HepG2 (cell line): ENCODE measurements around the gene INO80B. TPM values are rescaled to one million over a fixed set of nuclear protein-coding genes. Genes with fewer than 3 reads are reported as not detected.
A peak's percentile ranks its signal among the peaks of the same experiment; 100 is the strongest.

Source experiments
- AGO1 ChIP-seq: fragments of 200-400 bp; formaldehyde crosslinking; IDR thresholded peaks from 2 replicates; pipeline ENCODE4 v1.6.1; 2017; ENCODE audit warnings: mild to moderate bottlenecking, low read depth, low read length, moderate library complexity; ENCODE audit not compliant: poor library complexity, severe bottlenecking
- DPF2 ChIP-seq: sonication (generic); formaldehyde crosslinking; IDR thresholded peaks from 2 replicates; pipeline ENCODE4 v1.4.0; 2020; ENCODE audit warnings: mild to moderate bottlenecking, low read depth, missing genetic modification reagents, borderline replicate concordance
- ELF4 ChIP-seq: sonication (generic); formaldehyde crosslinking; IDR thresholded peaks from 2 replicates; pipeline ENCODE4 v1.5.0; 2020; ENCODE audit warnings: missing genetic modification reagents, mild to moderate bottlenecking, moderate library complexity, borderline replicate concordance
- GTF2F1 ChIP-seq: fragments of 150-350 bp; IDR thresholded peaks from 2 replicates; pipeline ENCODE4 v1.6.1; 2014; ENCODE audit warnings: low read length
- KAT2B ChIP-seq: fragments of 150-350 bp; IDR thresholded peaks from 2 replicates; pipeline ENCODE4 v1.6.1; 2014; ENCODE audit warnings: low read depth, low read length, borderline replicate concordance
- MAFK ChIP-seq, 2 experiments: IDR thresholded peaks in 1 of 2; conservative IDR thresholded peaks in 1 of 2; 2 replicates each; pipeline ENCODE4 v1.6.1; 2011; ENCODE audit warnings: improper control_type of control experiment in 2 of 2, low read length in 2 of 2
- NR2F6 ChIP-seq, 2 experiments: IDR thresholded peaks; 2 replicates each; pipeline ENCODE4 v1.6.1; 2016; ENCODE audit warnings: antibody characterized with exemption in 1 of 2, mild to moderate bottlenecking in 1 of 2
- NRL ChIP-seq: sonication (generic); formaldehyde crosslinking; IDR thresholded peaks from 2 replicates; pipeline ENCODE4 v1.5.0; 2020; ENCODE audit warnings: missing genetic modification reagents, mild to moderate bottlenecking, moderate library complexity, borderline replicate concordance
- PTBP1 ChIP-seq: fragments of 200-400 bp; formaldehyde crosslinking; IDR thresholded peaks from 2 replicates; pipeline ENCODE4 v1.6.1; 2018; ENCODE audit warnings: low read length, low read depth; ENCODE audit not compliant: poor library complexity, severe bottlenecking
- SOX6 ChIP-seq, 2 experiments: fragments of 450-650 bp in 1 of 2; sonication (generic) in 1 of 2; formaldehyde crosslinking in 1 of 2; IDR thresholded peaks; 2 replicates each; pipeline versions ENCODE4 v1.4.0 to v1.6.1; 2017 to 2020; ENCODE audit warnings: antibody characterized with exemption in 1 of 2, mild to moderate bottlenecking in 1 of 2, missing genetic modification reagents in 1 of 2
- TBX2 ChIP-seq: sonication (generic); formaldehyde crosslinking; IDR thresholded peaks from 2 replicates; pipeline ENCODE4 v1.5.0; 2020; ENCODE audit warnings: missing genetic modification reagents, mild to moderate bottlenecking, borderline replicate concordance
- TOE1 ChIP-seq: sonication (generic); formaldehyde crosslinking; IDR thresholded peaks from 2 replicates; pipeline ENCODE4 v1.4.0; 2020; ENCODE audit warnings: mild to moderate bottlenecking, missing genetic modification reagents
- XRCC5 ChIP-seq: fragments of 200-400 bp; formaldehyde crosslinking; optimal IDR thresholded peaks from 2 replicates; pipeline ENCODE3; 2017; ENCODE audit warnings: mild to moderate bottlenecking, low read length
- ZIK1 ChIP-seq: sonication (generic); formaldehyde crosslinking; IDR thresholded peaks from 2 replicates; pipeline ENCODE4 v1.5.0; 2020; ENCODE audit warnings: mild to moderate bottlenecking, low read depth, missing genetic modification reagents, borderline replicate concordance
- ZNF550 ChIP-seq: sonication (generic); formaldehyde crosslinking; IDR thresholded peaks from 2 replicates; pipeline ENCODE4 v1.4.0; 2020; ENCODE audit warnings: mild to moderate bottlenecking, missing genetic modification reagents, borderline replicate concordance
- ZNF720 ChIP-seq: sonication (generic); formaldehyde crosslinking; IDR thresholded peaks from 2 replicates; pipeline ENCODE4 v1.4.0; 2020; ENCODE audit warnings: missing genetic modification reagents
- ZNF788 ChIP-seq: sonication (generic); formaldehyde crosslinking; IDR thresholded peaks from 2 replicates; pipeline ENCODE4 v1.5.0; 2020; ENCODE audit warnings: mild to moderate bottlenecking, missing genetic modification reagents, borderline replicate concordance
- polyA plus RNA-seq, 8 experiments: library from polyadenylated mRNA; depleted of rRNA in 3 of 8; stranded (reverse) in 7 of 8; unstranded in 1 of 8; fragments of >200 nt; fragmentation: Illumina TruSeq in 4 of 8; extraction: Trizol in 4 of 8; gene quantifications; 2 replicates each; pipeline versions ENCODE4 v1.2.1 to v1.2.3, GENCODE V29; 2011 to 2016; ENCODE audit warnings: low read depth in 4 of 8, missing spikeins in 1 of 8, mixed read lengths in 1 of 8; ENCODE audit not compliant: insufficient read depth in 1 of 8
- total RNA-seq, 5 experiments: library from RNA; depleted of rRNA; stranded (reverse); fragments of >200 nt; fragmentation: Illumina TruSeq; extraction: Trizol; gene quantifications; 2 replicates each; pipeline ENCODE4 v1.2.3, GENCODE V29; 2016; ENCODE audit warnings: low read depth in 1 of 5
- TF ChIP-seq, protein P1 (sequence below): sonication (generic); formaldehyde crosslinking; IDR thresholded peaks from 2 replicates; pipeline ENCODE4 v1.8.1; 2023; ENCODE audit warnings: mild to moderate bottlenecking, inconsistent platforms, moderate library complexity, missing genetic modification reagents, borderline replicate concordance
- TF ChIP-seq, protein P2 (sequence below): sonication (generic); formaldehyde crosslinking; IDR thresholded peaks from 2 replicates; pipeline ENCODE4 v1.4.0; 2020; ENCODE audit warnings: missing genetic modification reagents
- TF ChIP-seq, protein P3 (sequence below): sonication (generic); formaldehyde crosslinking; IDR thresholded peaks from 2 replicates; pipeline ENCODE4 v1.4.0; 2020; ENCODE audit warnings: missing genetic modification reagents
- TF ChIP-seq, protein P4 (sequence below): sonication (generic); formaldehyde crosslinking; IDR thresholded peaks from 2 replicates; pipeline ENCODE4 v1.9.0; 2022; ENCODE audit warnings: missing genetic modification reagents, mild to moderate bottlenecking, borderline replicate concordance

The INO80B gene
- total and polyA plus RNA-seq, 2 of the 13 experiments (the other 11 are each of a cell fraction or from before 2014, with no cell fraction given) = 6.2 to 14.5 TPM

DNA sequence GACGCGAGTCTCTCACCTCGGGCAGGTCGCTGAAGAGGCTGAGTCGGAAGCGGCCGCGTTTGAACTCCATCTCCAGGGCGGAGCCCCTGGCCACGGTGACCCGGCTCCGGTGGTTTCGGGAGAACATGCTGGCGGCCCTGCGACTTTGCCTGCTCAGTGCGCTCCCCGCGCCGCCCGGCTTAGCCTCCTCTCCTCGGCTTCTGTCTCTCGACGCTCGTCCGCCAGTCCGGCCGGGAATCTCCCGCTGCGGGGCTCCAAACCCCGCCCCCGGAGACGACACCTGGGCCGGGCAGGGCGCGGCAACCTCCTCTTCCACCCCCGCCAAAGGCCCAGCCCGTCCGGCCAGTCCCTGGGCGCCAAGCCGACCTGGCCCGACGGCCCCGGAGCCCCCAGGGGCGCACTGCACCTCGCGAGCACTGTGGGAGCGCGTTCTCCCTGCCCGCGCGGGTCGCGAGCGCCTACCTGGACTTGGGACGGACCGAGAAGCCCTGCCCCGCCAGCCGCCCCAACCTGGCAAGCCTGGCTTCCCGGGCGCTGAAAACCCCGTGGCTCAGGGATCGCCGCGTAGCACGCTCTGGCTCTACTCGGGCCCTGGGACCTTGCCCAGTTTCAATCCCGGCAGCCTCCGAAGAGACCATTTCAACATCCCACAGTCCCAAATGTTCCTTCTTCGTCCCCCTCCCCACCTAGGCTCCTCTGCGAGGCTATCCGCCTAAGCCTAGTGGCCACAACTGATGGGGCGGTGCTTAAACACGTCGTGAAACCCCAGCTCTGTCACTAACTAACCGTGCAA, 13.0 kb upstream of the INO80B start, which contains the start of gene RTKN (continued):
- TF ChIP-seq SOX6 (IDR thresholded peaks at IDR 0.05) (no peak), SOX6 (CRISPR knock-in tag; IDR thresholded peaks at IDR 0.05) (peak; percentile 70), AGO1 (no peak), GTF2F1 (peak; percentile 57; the same call in 1 of the 2 replicates), TOE1 (CRISPR knock-in tag) (peak; percentile 82; the same call in 1 of the 2 replicates), TBX2 (peak; percentile 93), ZNF788 (CRISPR knock-in tag) (peak; percentile 48; the same call in 1 of the 2 replicates), DPF2 (peak; percentile 63), NR2F6 (IDR thresholded peaks at IDR 0.05) (no peak), NR2F6 (CRISPR knock-in tag; IDR thresholded peaks at IDR 0.05) (peak; percentile 50; the same call in 1 of the 2 replicates), MAFK (conservative IDR thresholded peaks at IDR 0.05 in 1 of 2, IDR thresholded peaks at IDR 0.05 in 1 of 2; ENCODE audit: low read length in 2 of 2) (no peak), KAT2B (no peak), ELF4 (CRISPR knock-in tag) (peak; percentile 55; the same call in 1 of the 2 replicates), ZNF720 (no peak), ZIK1 (CRISPR knock-in tag) (no peak), PTBP1 (peak; percentile 66), ZNF550 (CRISPR knock-in tag) (0 out of 2 replicates have a peak, but pooled peaks have one; percentile 83), XRCC5 (peak; percentile 87), NRL (CRISPR knock-in tag) (no peak; the same call in none of the 2 replicates)
- TF ChIP-seq, protein P1, sequence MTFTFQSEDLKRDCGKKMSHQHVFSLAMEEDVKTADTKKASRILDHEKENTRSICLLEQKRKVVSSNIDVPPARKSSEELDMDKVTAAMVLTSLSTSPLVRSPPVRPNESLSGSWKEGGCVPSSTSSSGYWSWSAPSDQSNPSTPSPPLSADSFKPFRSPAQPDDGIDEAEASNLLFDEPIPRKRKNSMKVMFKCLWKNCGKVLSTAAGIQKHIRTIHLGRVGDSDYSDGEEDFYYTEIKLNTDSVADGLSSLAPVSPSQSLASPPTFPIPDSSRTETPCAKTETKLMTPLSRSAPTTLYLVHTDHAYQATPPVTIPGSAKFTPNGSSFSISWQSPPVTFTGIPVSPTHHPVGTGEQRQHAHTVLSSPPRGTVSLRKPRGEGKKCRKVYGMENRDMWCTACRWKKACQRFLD (CRISPR knock-in tag) = no peak; the same call in 1 of the 2 replicates
- TF ChIP-seq, protein P2, sequence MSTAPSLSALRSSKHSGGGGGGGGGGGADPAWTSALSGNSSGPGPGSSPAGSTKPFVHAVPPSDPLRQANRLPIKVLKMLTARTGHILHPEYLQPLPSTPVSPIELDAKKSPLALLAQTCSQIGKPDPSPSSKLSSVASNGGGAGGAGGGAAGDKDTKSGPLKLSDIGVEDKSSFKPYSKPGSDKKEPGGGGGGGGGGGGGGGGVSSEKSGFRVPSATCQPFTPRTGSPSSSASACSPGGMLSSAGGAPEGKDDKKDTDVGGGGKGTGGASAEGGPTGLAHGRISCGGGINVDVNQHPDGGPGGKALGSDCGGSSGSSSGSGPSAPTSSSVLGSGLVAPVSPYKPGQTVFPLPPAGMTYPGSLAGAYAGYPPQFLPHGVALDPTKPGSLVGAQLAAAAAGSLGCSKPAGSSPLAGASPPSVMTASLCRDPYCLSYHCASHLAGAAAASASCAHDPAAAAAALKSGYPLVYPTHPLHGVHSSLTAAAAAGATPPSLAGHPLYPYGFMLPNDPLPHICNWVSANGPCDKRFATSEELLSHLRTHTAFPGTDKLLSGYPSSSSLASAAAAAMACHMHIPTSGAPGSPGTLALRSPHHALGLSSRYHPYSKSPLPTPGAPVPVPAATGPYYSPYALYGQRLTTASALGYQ (CRISPR knock-in tag) = peak; percentile 65; the same call in 1 of the 2 replicates
- TF ChIP-seq, protein P3, sequence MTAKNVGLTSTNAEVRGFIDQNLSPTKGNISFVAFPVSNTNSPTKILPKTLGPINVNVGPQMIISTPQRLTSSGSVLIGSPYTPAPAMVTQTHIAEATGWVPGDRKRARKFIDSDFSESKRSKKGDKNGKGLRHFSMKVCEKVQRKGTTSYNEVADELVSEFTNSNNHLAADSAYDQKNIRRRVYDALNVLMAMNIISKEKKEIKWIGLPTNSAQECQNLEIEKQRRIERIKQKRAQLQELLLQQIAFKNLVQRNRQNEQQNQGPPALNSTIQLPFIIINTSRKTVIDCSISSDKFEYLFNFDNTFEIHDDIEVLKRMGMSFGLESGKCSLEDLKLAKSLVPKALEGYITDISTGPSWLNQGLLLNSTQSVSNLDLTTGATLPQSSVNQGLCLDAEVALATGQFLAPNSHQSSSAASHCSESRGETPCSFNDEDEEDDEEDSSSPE (CRISPR knock-in tag) = peak; percentile 73; the same call in 1 of the 2 replicates
- TF ChIP-seq, protein P4, sequence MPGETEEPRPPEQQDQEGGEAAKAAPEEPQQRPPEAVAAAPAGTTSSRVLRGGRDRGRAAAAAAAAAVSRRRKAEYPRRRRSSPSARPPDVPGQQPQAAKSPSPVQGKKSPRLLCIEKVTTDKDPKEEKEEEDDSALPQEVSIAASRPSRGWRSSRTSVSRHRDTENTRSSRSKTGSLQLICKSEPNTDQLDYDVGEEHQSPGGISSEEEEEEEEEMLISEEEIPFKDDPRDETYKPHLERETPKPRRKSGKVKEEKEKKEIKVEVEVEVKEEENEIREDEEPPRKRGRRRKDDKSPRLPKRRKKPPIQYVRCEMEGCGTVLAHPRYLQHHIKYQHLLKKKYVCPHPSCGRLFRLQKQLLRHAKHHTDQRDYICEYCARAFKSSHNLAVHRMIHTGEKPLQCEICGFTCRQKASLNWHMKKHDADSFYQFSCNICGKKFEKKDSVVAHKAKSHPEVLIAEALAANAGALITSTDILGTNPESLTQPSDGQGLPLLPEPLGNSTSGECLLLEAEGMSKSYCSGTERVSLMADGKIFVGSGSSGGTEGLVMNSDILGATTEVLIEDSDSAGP (CRISPR knock-in tag) = peak; percentile 90; the same call in 1 of the 2 replicates
